Type B pancreatic cell (in vitro differentiated cells): Measurements from ENCODE around the gene INTS3. TPM values are rescaled to one million over a fixed set of nuclear protein-coding genes. Genes with fewer than 3 reads are reported as not detected.

Experiments
- DNase-seq: peaks from one replicate; pipeline ENCODE4 v3.0.0; 2021; ENCODE audit warnings: mixed read lengths; ENCODE audit not compliant: unreplicated experiment; ENCODE audit errors: extremely low spot score
- H3K27ac Mint-ChIP-seq: 2 replicates; pipeline ENCODE4 v1.8.0; 2021; ENCODE audit warnings: mild to moderate bottlenecking, mixed read lengths
- H3K27me3 Mint-ChIP-seq: 2 replicates; pipeline ENCODE4 v1.8.0; 2021; ENCODE audit warnings: mixed read lengths
- H3K36me3 Mint-ChIP-seq: 2 replicates; pipeline ENCODE4 v1.8.0; 2021; ENCODE audit warnings: mixed read lengths
- H3K4me1 Mint-ChIP-seq: one replicate; pipeline ENCODE4 v1.8.0; 2021; ENCODE audit warnings: mixed read lengths; ENCODE audit not compliant: unreplicated experiment
- H3K4me3 Mint-ChIP-seq: 2 replicates; pipeline ENCODE4 v1.8.0; 2021; ENCODE audit warnings: mild to moderate bottlenecking, mixed read lengths
- H3K9me3 Mint-ChIP-seq: 2 replicates; pipeline ENCODE4 v1.8.0; 2021; ENCODE audit warnings: mixed read lengths
- total RNA-seq: library from RNA; stranded (reverse); gene quantifications from 2 replicates; pipeline ENCODE4 v1.2.1, GENCODE V29; 2021; ENCODE audit warnings: low replicate concordance
- TF ChIP-seq, protein P1 (sequence below): fragments of 200-600 bp; sonication (generic); conservative IDR thresholded peaks from 2 replicates; pipeline ENCODE4 v1.5.0; 2021; ENCODE audit warnings: antibody characterized with exemption, mild to moderate bottlenecking

The INTS3 gene
- total RNA-seq, 1 donor from 2014 or later, result 90.8 TPM

DNA sequence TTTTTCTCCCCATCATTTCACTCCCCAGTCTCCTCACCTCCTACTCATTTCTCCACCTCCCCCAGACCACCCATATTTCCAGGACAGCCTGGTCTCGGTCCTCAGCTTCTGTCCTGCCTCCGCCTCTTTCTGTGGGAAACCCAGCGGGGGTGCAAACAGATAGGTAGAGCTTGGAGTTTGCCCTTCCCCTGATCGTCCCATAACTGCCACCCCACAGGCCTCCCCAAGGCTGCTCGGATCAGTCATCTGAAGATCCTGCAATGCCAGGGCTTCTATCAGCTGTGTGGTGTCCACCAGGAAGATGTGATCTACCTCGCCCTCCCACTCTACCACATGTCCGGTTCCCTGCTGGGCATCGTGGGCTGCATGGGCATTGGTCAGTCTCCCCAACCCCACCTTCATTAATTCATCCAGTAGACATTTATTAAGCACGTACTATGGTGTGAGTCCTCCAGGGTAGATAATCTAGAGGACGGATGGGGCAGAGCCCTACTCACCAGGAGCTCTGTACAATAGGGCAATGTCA, 49.1 kb downstream of the INTS3 start:
- Mint-ChIP-seq H3K4me1 (peaks cover 13% of the 10 kb centered on the region), H3K27ac (peak overlapping the region; percentile 31), H3K9me3 (no peaks in the 10 kb centered on the region), H3K36me3 (no peaks in the 10 kb centered on the region), H3K27me3 (no peaks in the 10 kb centered on the region), H3K4me3 (peak overlapping the region; percentile 85)
- TF ChIP-seq, protein P1, sequence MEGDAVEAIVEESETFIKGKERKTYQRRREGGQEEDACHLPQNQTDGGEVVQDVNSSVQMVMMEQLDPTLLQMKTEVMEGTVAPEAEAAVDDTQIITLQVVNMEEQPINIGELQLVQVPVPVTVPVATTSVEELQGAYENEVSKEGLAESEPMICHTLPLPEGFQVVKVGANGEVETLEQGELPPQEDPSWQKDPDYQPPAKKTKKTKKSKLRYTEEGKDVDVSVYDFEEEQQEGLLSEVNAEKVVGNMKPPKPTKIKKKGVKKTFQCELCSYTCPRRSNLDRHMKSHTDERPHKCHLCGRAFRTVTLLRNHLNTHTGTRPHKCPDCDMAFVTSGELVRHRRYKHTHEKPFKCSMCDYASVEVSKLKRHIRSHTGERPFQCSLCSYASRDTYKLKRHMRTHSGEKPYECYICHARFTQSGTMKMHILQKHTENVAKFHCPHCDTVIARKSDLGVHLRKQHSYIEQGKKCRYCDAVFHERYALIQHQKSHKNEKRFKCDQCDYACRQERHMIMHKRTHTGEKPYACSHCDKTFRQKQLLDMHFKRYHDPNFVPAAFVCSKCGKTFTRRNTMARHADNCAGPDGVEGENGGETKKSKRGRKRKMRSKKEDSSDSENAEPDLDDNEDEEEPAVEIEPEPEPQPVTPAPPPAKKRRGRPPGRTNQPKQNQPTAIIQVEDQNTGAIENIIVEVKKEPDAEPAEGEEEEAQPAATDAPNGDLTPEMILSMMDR, result no peak
- no peak for DNase-seq

DNA sequence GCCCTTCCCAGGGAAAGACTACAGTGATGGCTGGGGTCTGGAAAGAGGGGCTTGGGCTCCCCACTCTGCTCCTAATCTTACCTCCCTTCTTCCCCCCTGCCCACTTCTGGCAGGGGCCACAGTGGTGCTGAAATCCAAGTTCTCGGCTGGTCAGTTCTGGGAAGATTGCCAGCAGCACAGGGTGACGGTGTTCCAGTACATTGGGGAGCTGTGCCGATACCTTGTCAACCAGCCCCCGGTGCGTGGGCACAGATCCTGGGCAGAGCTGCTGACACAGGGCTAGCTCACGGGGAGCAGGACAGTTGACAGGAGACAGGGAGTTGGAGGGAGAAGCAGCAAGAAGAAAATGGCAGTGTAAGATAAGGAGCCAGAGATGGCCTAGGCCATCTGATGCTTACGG, 49.8 kb downstream of the INTS3 start:
- no peaks in the 10 kb centered on the region for H3K27me3 Mint-ChIP-seq
- no peak for DNase-seq
- H3K27ac Mint-ChIP-seq, result no peak overlapping the region
- TF ChIP-seq, protein P1, result no peak
- H3K4me3 Mint-ChIP-seq, result peak overlapping the region; percentile 52
- no peaks in the 10 kb centered on the region for H3K9me3 Mint-ChIP-seq
- peaks cover 13% of the 10 kb centered on the region for H3K4me1 Mint-ChIP-seq
- no peaks in the 10 kb centered on the region for H3K36me3 Mint-ChIP-seq

DNA sequence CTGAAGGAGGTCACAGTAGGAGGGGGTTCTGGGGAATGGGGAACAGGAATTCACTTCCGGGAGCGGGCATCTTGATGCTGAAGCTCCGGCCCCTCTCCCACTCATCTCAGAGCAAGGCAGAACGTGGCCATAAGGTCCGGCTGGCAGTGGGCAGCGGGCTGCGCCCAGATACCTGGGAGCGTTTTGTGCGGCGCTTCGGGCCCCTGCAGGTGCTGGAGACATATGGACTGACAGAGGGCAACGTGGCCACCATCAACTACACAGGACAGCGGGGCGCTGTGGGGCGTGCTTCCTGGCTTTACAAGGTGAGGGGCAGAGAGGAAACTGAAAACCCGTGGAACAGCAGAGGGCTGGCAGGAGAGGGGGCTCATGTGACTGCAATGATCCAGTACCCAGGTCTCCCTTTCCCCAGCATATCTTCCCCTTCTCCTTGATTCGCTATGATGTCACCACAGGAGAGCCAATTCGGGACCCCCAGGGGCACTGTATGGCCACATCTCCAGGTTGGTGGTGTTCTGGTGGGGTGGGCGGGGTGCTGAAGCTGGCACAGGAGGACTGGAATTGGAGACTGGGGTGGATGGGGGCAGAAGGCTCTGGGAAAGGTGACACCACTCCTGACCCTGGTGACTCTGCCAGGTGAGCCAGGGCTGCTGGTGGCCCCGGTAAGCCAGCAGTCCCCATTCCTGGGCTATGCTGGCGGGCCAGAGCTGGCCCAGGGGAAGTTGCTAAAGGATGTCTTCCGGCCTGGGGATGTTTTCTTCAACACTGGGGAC, 50.4 kb downstream of the INTS3 start:
- Mint-ChIP-seq H3K9me3 (no peaks in the 10 kb centered on the region), H3K4me3 (peak overlapping the region; percentile 61), H3K36me3 (no peaks in the 10 kb centered on the region), H3K27ac (no peak overlapping the region), H3K4me1 (peaks cover 15% of the 10 kb centered on the region), H3K27me3 (no peaks in the 10 kb centered on the region)
- TF ChIP-seq, protein P1, result no peak
- DNase-seq, result no peak

DNA sequence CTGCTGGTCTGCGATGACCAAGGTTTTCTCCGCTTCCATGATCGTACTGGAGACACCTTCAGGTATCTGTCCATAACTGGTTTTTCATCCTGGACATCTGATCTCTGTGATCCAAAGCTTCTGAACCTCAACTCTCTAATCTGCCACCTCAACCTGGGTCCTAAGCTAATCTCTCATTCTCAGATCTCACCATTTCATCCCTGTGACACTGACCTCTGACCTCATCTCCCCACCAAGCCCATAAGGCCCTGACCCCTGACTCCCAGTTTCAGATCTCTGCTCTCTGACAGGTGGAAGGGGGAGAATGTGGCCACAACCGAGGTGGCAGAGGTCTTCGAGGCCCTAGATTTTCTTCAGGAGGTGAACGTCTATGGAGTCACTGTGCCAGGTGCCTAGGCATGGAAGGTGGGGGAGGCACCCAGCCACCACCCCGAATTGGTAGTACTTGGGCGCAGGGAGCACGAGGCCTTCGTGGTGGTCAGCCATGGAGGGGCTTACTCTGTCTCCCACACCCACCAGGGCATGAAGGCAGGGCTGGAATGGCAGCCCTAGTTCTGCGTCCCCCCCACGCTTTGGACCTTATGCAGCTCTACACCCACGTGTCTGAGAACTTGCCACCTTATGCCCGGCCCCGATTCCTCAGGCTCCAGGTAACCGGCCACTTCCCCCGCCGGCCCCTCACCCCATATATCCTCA, 51.1 kb downstream of the INTS3 start:
- Mint-ChIP-seq H3K9me3 (no peaks in the 10 kb centered on the region), H3K4me1 (peaks cover 20% of the 10 kb centered on the region), H3K27ac (no peak overlapping the region), H3K27me3 (no peaks in the 10 kb centered on the region), H3K36me3 (no peaks in the 10 kb centered on the region), H3K4me3 (peak overlapping the region; percentile 61)
- no peak for DNase-seq
- TF ChIP-seq, protein P1, result no peak

DNA sequence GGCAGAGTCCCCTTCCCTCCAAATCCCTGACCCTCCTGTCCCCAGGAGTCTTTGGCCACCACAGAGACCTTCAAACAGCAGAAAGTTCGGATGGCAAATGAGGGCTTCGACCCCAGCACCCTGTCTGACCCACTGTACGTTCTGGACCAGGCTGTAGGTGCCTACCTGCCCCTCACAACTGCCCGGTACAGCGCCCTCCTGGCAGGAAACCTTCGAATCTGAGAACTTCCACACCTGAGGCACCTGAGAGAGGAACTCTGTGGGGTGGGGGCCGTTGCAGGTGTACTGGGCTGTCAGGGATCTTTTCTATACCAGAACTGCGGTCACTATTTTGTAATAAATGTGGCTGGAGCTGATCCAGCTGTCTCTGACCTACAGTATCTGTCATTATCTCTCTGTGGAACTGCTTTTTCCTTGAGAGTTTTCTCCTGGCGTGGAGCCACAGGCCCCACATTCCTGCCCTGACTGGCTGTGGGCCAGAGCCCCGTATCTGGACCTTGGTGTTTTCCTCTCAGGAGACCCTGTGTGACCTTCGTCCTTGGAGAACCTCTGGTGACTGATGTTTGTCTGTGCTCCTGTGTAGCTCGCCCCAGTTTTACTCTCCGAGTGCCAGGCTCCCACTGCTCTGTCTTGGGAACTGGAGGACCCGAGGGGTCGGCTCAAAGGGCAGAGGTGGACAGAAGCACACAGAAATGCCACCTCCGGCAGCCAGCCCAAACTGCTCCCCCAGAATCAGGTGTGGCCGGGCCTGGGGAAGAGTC, 52.1 kb downstream of the INTS3 start:
- TF ChIP-seq, protein P1, result no peak
- H3K4me3 Mint-ChIP-seq, result peak overlapping the region; percentile 30

More for the DNA sequence above, 52.1 kb downstream of the INTS3 start:
- no peaks in the 10 kb centered on the region for H3K9me3 Mint-ChIP-seq
- no peaks in the 10 kb centered on the region for H3K36me3 Mint-ChIP-seq
- peak overlapping the region; percentile 29 for H3K27ac Mint-ChIP-seq
- DNase-seq, result no peak
- H3K4me1 Mint-ChIP-seq, result peaks cover 17% of the 10 kb centered on the region
- no peaks in the 10 kb centered on the region for H3K27me3 Mint-ChIP-seq
